Activated CD4-positive, alpha-beta T cell treated with anti-CD3 and anti-CD28 coated beads, Interleukin-2, amount 10 ng/mL, durations not matched to agents 7 days and 5 days (primary cell): ENCODE results near the gene PDE1C. TPM values are rescaled to one million over a fixed set of nuclear protein-coding genes. Genes with fewer than 3 reads are reported as not detected.
A peak's percentile ranks its signal among the peaks of the same experiment; 100 is the strongest.

Experiments used
- CTCF ChIA-PET: fragments of 350-600 bp; sonication (Branson Sonifier 250); formaldehyde crosslinking; loops from one replicate; lab custom pipeline; 2021; ENCODE audit warnings: antibody characterized with exemption; lab: Charles Lee
- POLR2A ChIA-PET: fragments of 350-600 bp; sonication (Branson Sonifier 250); formaldehyde crosslinking; loops from one replicate; lab custom pipeline; 2021; ENCODE audit warnings: antibody characterized with exemption; lab: Charles Lee
- DNase-seq: peaks from one replicate; pipeline ENCODE4 v3.0.0-alpha.2; 2020
- H3K27ac Mint-ChIP-seq: one replicate; pipeline ENCODE4 v1.8.0; 2021; ENCODE audit warnings: mild to moderate bottlenecking, moderate library complexity, mixed read lengths
- H3K27me3 Mint-ChIP-seq: one replicate; pipeline ENCODE4 v1.8.0; 2021; ENCODE audit warnings: mixed read lengths
- H3K36me3 Mint-ChIP-seq: one replicate; pipeline ENCODE4 v1.8.0; 2021; ENCODE audit warnings: low read depth, mixed read lengths
- H3K4me1 Mint-ChIP-seq: one replicate; pipeline ENCODE4 v1.8.0; 2021; ENCODE audit warnings: mixed read lengths
- H3K4me3 Mint-ChIP-seq: one replicate; pipeline ENCODE4 v1.8.0; 2021; ENCODE audit warnings: mild to moderate bottlenecking, moderate library complexity, mixed read lengths
- H3K9me3 Mint-ChIP-seq: one replicate; pipeline ENCODE4 v1.8.0; 2021; ENCODE audit warnings: mixed read lengths
- total RNA-seq, 2 experiments: library from RNA; stranded (reverse); gene quantifications; one replicate each; pipeline ENCODE4 v1.2.3, GENCODE V29; 2021

PDE1C gene
- total RNA-seq, 2 experiments from 2014 or later = not detected

GRCh38 chr7:31763548-31763947 is 306.7 kb downstream of the PDE1C start:
- no peaks in the 10 kb centered on the region for H3K27me3 Mint-ChIP-seq
- ChIA-PET CTCF (no interaction called here), POLR2A (no interaction called here)
- H3K27ac Mint-ChIP-seq = no peak overlapping the region
- H3K4me3 Mint-ChIP-seq = no peak overlapping the region
- H3K36me3 Mint-ChIP-seq = no peaks in the 10 kb centered on the region
- DNase-seq = no peak
- H3K9me3 Mint-ChIP-seq = no peaks in the 10 kb centered on the region
- H3K4me1 Mint-ChIP-seq = no peaks in the 10 kb centered on the region

DNA sequence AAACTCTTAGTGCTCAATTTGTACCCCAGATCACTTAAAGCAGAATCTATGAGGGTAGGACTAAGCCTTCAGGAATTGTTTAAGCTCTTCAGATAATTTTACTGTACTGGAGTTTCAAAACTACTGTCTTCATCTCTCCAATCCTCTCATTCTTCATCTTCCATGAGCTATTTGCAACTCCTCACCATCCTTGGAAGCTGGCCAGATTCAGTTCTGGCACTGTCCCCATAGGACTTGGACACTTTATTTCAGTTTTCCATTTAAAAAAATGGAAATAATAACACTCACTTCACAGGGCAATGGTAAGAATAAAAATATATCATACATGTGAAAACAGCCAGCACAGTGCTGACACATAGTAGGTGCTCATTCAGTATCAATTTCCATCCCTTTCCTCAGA is 308.6 kb downstream of the PDE1C start:
- DNase-seq = no peak
- no peak overlapping the region for H3K4me3 Mint-ChIP-seq
- CTCF ChIA-PET = no interaction called here
- H3K27ac Mint-ChIP-seq = no peak overlapping the region
- peaks cover 4% of the 10 kb centered on the region for H3K9me3 Mint-ChIP-seq
- no peaks in the 10 kb centered on the region for H3K4me1 Mint-ChIP-seq
- POLR2A ChIA-PET = no interaction called here
- no peaks in the 10 kb centered on the region for H3K36me3 Mint-ChIP-seq
- no peaks in the 10 kb centered on the region for H3K27me3 Mint-ChIP-seq

DNA sequence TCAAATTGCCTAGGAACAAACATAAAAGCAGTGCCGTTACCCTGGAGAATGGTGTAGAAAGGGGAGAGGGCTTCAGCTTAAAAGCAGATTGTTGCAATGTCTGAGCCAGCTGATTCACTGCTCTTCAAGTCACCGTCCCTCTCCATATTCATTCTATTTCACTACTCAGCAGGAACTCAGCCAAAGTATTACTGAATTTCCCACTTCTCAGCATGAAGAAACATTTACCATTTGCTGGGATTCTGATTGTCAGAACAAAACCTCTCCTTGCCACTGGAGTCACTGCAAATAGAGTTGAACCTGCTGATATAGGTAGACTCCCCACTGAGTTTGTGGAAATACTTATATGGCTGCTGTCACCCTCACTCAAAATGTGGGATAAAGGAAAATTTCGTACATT is 311.5 kb downstream of the PDE1C start:
- H3K27me3 Mint-ChIP-seq = no peaks in the 10 kb centered on the region
- no peak for DNase-seq
- H3K27ac Mint-ChIP-seq = no peak overlapping the region
- peaks cover 4% of the 10 kb centered on the region for H3K9me3 Mint-ChIP-seq
- no peaks in the 10 kb centered on the region for H3K36me3 Mint-ChIP-seq
- no peaks in the 10 kb centered on the region for H3K4me1 Mint-ChIP-seq
- CTCF ChIA-PET = no interaction called here
- no peak overlapping the region for H3K4me3 Mint-ChIP-seq
- POLR2A ChIA-PET = no interaction called here

DNA sequence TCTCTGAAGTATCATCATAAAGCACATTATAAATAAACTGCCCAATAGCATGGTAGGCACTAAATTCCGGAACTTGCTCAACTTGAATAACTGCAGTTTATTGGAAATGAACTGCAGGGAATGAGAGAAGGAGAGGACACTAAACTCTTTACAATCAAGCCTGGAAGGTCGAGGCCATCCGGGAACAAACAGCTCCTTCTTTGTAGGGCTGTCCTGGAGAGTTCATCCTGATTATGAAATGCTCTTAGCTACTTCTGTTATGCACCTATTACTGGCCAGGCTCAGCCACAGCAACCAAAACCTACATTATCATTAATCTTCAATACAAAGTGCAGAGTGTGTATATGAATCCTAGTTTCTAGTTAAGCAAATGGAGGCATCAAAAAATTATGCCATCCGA is 318.5 kb downstream of the PDE1C start:
- H3K36me3 Mint-ChIP-seq = no peaks in the 10 kb centered on the region
- no peaks in the 10 kb centered on the region for H3K4me1 Mint-ChIP-seq
- H3K4me3 Mint-ChIP-seq = no peak overlapping the region
- no peaks in the 10 kb centered on the region for H3K9me3 Mint-ChIP-seq
- DNase-seq = no peak
- ChIA-PET POLR2A (no interaction called here), CTCF (no interaction called here)
- H3K27me3 Mint-ChIP-seq = no peaks in the 10 kb centered on the region
- no peak overlapping the region for H3K27ac Mint-ChIP-seq

- Mint-ChIP-seq H3K27me3 (no peaks in the 10 kb centered on the region), H3K36me3 (no peaks in the 10 kb centered on the region), H3K4me1 (no peaks in the 10 kb centered on the region), H3K9me3 (no peaks in the 10 kb centered on the region), H3K4me3 (no peak overlapping the region), H3K27ac (no peak overlapping the region)
- ChIA-PET POLR2A (no interaction called here), CTCF (no interaction called here)
- DNase-seq = no peak
These were observed 322.1 kb downstream of the PDE1C start for GRCh38 chr7:31748084-31748483.

DNA sequence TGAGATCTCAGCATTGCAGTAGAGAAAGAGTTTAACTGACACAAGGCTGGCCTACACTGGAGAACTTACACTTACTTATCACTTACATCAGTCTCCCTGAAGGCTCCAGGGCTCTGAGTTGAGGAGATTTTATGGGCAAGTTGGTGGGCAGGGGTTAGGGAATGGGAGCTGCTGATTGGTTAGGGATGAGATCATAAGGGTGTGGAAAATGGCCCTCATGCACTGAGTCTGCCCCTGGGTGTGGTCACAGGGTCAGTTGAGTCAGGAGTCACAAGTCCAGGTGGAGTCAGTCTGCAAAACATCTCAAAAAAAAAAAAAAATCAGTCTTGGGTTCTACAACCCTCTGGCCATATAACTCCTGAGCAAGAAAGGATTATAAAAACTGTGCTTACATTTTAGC is 322.7 kb downstream of the PDE1C start:
- no peak overlapping the region for H3K4me3 Mint-ChIP-seq
- CTCF ChIA-PET = no interaction called here
- no peak for DNase-seq
- no peaks in the 10 kb centered on the region for H3K36me3 Mint-ChIP-seq
- no peaks in the 10 kb centered on the region for H3K27me3 Mint-ChIP-seq
- no peak overlapping the region for H3K27ac Mint-ChIP-seq
- no peaks in the 10 kb centered on the region for H3K4me1 Mint-ChIP-seq
- POLR2A ChIA-PET = no interaction called here
- H3K9me3 Mint-ChIP-seq = no peaks in the 10 kb centered on the region

DNA sequence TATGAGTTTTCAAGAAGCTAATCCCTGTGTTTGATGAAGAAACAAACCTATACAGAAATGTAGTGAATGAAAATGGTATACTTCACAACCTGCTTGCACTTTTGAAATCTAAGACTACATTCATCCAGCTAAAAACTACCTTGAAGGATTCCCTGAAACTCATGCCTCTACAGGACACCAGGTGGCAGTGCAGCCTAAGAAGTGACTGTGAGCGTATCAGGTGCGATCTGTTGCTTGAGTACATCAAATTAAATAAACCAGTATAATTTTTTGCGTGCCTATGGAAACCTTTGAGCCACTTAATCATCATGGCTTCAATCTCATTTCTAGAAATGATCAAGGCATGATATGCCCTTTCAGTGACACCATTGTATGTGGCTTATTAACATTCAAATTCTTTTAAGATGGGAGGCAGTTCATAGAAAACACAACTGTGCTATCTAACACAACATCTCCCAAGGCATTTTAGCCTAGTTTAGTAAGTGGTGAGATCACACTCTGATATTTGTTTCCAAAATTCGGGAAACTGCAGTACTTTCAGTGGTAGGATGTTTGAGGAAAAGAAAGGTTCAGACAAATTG is 325.8 kb downstream of the PDE1C start:
- H3K36me3 Mint-ChIP-seq = no peaks in the 10 kb centered on the region
- no peaks in the 10 kb centered on the region for H3K9me3 Mint-ChIP-seq
- CTCF ChIA-PET = no interaction called here
- H3K27me3 Mint-ChIP-seq = no peaks in the 10 kb centered on the region
- POLR2A ChIA-PET = no interaction called here
- no peak overlapping the region for H3K27ac Mint-ChIP-seq
- no peaks in the 10 kb centered on the region for H3K4me1 Mint-ChIP-seq
- no peak overlapping the region for H3K4me3 Mint-ChIP-seq
- DNase-seq = peak; percentile 47

GRCh38 chr7:31741852-31742251 is 328.4 kb downstream of the PDE1C start:
- Mint-ChIP-seq H3K4me3 (no peak overlapping the region), H3K4me1 (no peaks in the 10 kb centered on the region), H3K27ac (no peak overlapping the region), H3K36me3 (no peaks in the 10 kb centered on the region), H3K27me3 (no peaks in the 10 kb centered on the region), H3K9me3 (no peaks in the 10 kb centered on the region)
- no peak for DNase-seq
- CTCF ChIA-PET = no interaction called here
- POLR2A ChIA-PET = no interaction called here

- no peak for DNase-seq
- Mint-ChIP-seq H3K4me1 (no peaks in the 10 kb centered on the region), H3K36me3 (no peaks in the 10 kb centered on the region), H3K27ac (no peak overlapping the region), H3K27me3 (no peaks in the 10 kb centered on the region), H3K9me3 (no peaks in the 10 kb centered on the region), H3K4me3 (no peak overlapping the region)
- CTCF ChIA-PET = no interaction called here
- POLR2A ChIA-PET = no interaction called here
These were observed 333.9 kb downstream of the PDE1C start for GRCh38 chr7:31735991-31736982.

- no peaks in the 10 kb centered on the region for H3K4me1 Mint-ChIP-seq
- CTCF ChIA-PET = no interaction called here
- H3K9me3 Mint-ChIP-seq = no peaks in the 10 kb centered on the region
- no peaks in the 10 kb centered on the region for H3K36me3 Mint-ChIP-seq
- POLR2A ChIA-PET = no interaction called here
- H3K27me3 Mint-ChIP-seq = no peaks in the 10 kb centered on the region
- no peak for DNase-seq
- no peak overlapping the region for H3K27ac Mint-ChIP-seq
- no peak overlapping the region for H3K4me3 Mint-ChIP-seq
These were observed 335.8 kb downstream of the PDE1C start for GRCh38 chr7:31734456-31734855.

- ChIA-PET POLR2A (no interaction called here), CTCF (no interaction called here)
- no peaks in the 10 kb centered on the region for H3K36me3 Mint-ChIP-seq
- H3K27ac Mint-ChIP-seq = no peak overlapping the region
- no peak for DNase-seq
- no peaks in the 10 kb centered on the region for H3K27me3 Mint-ChIP-seq
- H3K4me3 Mint-ChIP-seq = no peak overlapping the region
- H3K4me1 Mint-ChIP-seq = no peaks in the 10 kb centered on the region
- no peaks in the 10 kb centered on the region for H3K9me3 Mint-ChIP-seq
These were observed 340.9 kb downstream of the PDE1C start for GRCh38 chr7:31729195-31729804.

DNA sequence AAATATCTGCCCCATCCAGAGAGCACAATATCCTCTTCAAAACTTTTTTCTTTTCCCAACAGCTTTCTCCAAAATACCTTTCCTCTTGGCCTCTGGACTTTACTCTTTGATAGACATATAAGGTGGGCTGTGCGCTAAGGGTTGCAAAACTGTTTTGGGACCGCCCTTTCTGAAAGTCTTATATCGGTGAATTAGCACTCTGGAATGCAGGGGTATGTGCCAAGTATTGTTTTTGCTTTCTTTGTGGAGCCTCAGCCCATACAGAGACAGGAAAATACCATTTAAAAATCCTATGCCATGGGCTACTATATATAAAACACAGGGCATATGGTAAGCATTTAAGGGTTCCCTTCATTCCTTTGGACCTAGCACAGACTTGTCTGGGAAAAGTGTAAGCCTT is 345.5 kb downstream of the PDE1C start:
- ChIA-PET CTCF (interaction anchor here (1.4 kb wide), 1 partner anchor 22 kb away, joined by 3 read pairs; no protein-coding TSS in a partner anchor), POLR2A (no interaction called here)
- DNase-seq = no peak
- H3K4me3 Mint-ChIP-seq = no peak overlapping the region
- H3K9me3 Mint-ChIP-seq = no peaks in the 10 kb centered on the region
- H3K27ac Mint-ChIP-seq = no peak overlapping the region
- H3K4me1 Mint-ChIP-seq = no peaks in the 10 kb centered on the region
- H3K27me3 Mint-ChIP-seq = no peaks in the 10 kb centered on the region
- no peaks in the 10 kb centered on the region for H3K36me3 Mint-ChIP-seq

- H3K4me3 Mint-ChIP-seq = no peak overlapping the region
- H3K27me3 Mint-ChIP-seq = no peaks in the 10 kb centered on the region
- POLR2A ChIA-PET = no interaction called here
- no peaks in the 10 kb centered on the region for H3K9me3 Mint-ChIP-seq
- H3K36me3 Mint-ChIP-seq = no peaks in the 10 kb centered on the region
- no peaks in the 10 kb centered on the region for H3K4me1 Mint-ChIP-seq
- CTCF ChIA-PET = no interaction called here
- H3K27ac Mint-ChIP-seq = no peak overlapping the region
- DNase-seq = no peak
These were observed 349.8 kb downstream of the PDE1C start for GRCh38 chr7:31720366-31720765.
